Measurements from ENCODE around the gene SLC35E4. TPM values are rescaled to one million over a fixed set of nuclear protein-coding genes. Genes with fewer than 3 reads are reported as not detected.

Gene SLC35E4
- total RNA-seq, 1 donor from 2014 or later: 3.4 TPM

- H3K27ac Mint-ChIP-seq: no peak overlapping the region
- no peak overlapping the region for H3K4me3 Mint-ChIP-seq
- peaks cover 8% of the 10 kb centered on the region for H3K4me1 Mint-ChIP-seq (ENCODE audit: unreplicated experiment)
- TF ChIP-seq CTCF (conservative IDR thresholded peaks at IDR 0.05): no peak
- DNase-seq (ENCODE audit: extremely low spot score, unreplicated experiment): no peak
- no peaks in the 10 kb centered on the region for H3K9me3 Mint-ChIP-seq
- no peaks in the 10 kb centered on the region for H3K27me3 Mint-ChIP-seq
- no peaks in the 10 kb centered on the region for H3K36me3 Mint-ChIP-seq
Observed at GRCh38 chr22:30640361-30640760, 4.8 kb downstream of the SLC35E4 start.

- Mint-ChIP-seq H3K27ac (no peak overlapping the region), H3K9me3 (no peaks in the 10 kb centered on the region), H3K36me3 (no peaks in the 10 kb centered on the region), H3K4me1 (ENCODE audit: unreplicated experiment) (peaks cover 7% of the 10 kb centered on the region), H3K4me3 (no peak overlapping the region), H3K27me3 (no peaks in the 10 kb centered on the region)
- TF ChIP-seq CTCF (conservative IDR thresholded peaks at IDR 0.05): no peak
- DNase-seq (ENCODE audit: extremely low spot score, unreplicated experiment): no peak
Observed at GRCh38 chr22:30640839-30641430, 5.4 kb downstream of the SLC35E4 start.

GRCh38 chr22:30643055-30643875, 7.7 kb downstream of the SLC35E4 start:
- H3K9me3 Mint-ChIP-seq: no peaks in the 10 kb centered on the region
- H3K4me1 Mint-ChIP-seq (ENCODE audit: unreplicated experiment): no peaks in the 10 kb centered on the region
- H3K36me3 Mint-ChIP-seq: no peaks in the 10 kb centered on the region
- H3K4me3 Mint-ChIP-seq: no peak overlapping the region
- no peak for TF ChIP-seq CTCF (conservative IDR thresholded peaks at IDR 0.05)
- no peak for DNase-seq (ENCODE audit: extremely low spot score, unreplicated experiment)
- no peaks in the 10 kb centered on the region for H3K27me3 Mint-ChIP-seq
- H3K27ac Mint-ChIP-seq: peak overlapping the region; percentile 59

GRCh38 chr22:30646518-30647160, 11.1 kb downstream of the SLC35E4 start:
- Mint-ChIP-seq H3K4me1 (ENCODE audit: unreplicated experiment) (peaks cover 2% of the 10 kb centered on the region), H3K27ac (no peak overlapping the region), H3K36me3 (no peaks in the 10 kb centered on the region), H3K27me3 (no peaks in the 10 kb centered on the region), H3K9me3 (peaks cover 2% of the 10 kb centered on the region), H3K4me3 (no peak overlapping the region)
- no peak for DNase-seq (ENCODE audit: extremely low spot score, unreplicated experiment)
- no peak for TF ChIP-seq CTCF (conservative IDR thresholded peaks at IDR 0.05)

GRCh38 chr22:30647536-30647935, 12.0 kb downstream of the SLC35E4 start:
- H3K27me3 Mint-ChIP-seq: no peaks in the 10 kb centered on the region
- H3K9me3 Mint-ChIP-seq: peaks cover 5% of the 10 kb centered on the region
- no peak for DNase-seq (ENCODE audit: extremely low spot score, unreplicated experiment)
- H3K36me3 Mint-ChIP-seq: no peaks in the 10 kb centered on the region
- H3K4me3 Mint-ChIP-seq: no peak overlapping the region
- H3K4me1 Mint-ChIP-seq (ENCODE audit: unreplicated experiment): peaks cover 5% of the 10 kb centered on the region
- TF ChIP-seq CTCF (conservative IDR thresholded peaks at IDR 0.05): no peak
- H3K27ac Mint-ChIP-seq: no peak overlapping the region
